Measurements from ENCODE around the gene CENPX.
"Not testable (repeated sequence)": the region's sequence is repeated elsewhere in the genome, so short reads cannot be mapped to it uniquely, and the experiment has no call there.

The CENPX gene

DNA sequence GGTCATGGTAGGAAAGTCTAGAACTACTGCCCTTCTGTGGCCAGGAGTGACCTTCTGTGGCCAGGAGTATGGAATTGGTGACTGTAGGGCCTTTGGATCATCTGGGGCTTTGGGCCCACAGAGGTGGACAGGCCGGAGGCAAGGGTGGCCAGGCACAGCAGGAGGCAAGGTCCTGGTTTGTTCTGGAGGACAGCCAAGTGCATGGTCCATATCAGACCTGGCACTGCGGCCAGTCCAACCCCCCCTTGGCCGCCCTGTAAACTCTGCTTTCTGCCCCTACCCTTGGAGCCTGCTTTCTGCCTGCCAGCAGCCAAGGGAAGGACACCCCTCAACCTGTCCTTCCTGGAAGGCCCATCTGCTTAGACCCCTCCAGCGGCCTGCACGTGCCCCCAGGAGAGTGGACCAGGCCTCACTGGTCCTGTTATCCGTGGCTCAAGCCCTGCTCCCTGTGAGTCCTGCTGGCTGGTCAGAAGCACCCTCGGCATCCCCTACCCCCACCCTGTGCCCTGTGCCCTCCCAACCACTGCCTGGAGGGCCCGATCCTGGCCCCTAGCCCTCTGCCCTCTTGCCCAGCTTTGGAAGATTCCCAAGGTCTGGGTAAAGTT, 17.1 kb upstream of the CENPX start:
- no peak for DNase-seq (ENCODE audit: low read depth)

DNA sequence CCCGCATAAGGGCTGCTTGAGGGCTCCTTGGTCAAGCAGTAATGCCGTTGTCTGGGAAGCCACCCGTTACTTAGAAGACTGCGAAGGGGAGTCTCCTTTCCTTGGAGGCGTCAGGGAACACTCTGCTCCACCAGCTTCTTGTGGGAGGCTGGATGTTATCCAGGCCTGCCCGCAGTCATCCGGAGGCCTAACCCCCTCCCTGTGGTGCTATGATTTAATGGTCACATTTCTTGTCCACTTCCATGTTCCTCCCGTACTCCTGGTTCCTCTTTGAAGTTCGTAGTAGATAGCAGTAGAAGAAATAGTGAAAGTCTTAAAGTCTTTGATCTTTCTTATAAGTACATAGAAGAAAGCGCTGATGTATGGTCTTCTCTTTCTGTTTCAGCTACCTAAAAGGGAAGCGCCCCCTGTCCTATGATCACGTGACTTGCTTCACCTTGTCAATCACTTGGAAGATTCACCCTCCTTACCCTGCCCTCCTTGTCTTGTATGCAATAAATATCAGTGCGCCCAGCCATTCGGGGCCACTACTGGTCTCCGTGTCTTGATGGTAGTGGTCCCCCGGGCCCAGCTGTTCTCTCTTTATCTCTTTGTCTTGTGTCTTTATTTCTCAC, 16.2 kb upstream of the CENPX start:
- DNase-seq (ENCODE audit: low read depth): not testable (repeated sequence)

DNA sequence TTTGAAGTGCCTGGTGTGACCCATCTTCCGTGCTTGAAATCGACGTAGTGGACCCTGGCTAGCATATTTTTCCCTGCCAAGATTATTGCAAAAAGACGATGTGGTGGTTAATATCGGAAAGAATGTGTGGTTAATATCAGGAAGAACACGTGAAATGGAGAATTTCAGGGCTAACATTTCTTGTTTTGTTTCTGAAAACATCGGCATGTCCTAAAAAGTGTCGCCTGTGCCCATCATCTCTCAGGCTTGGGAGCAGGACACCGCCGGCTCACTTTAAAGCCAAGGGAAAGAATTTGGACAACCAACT, 15.2 kb upstream of the CENPX start:
- no peak for DNase-seq (ENCODE audit: low read depth)

DNA sequence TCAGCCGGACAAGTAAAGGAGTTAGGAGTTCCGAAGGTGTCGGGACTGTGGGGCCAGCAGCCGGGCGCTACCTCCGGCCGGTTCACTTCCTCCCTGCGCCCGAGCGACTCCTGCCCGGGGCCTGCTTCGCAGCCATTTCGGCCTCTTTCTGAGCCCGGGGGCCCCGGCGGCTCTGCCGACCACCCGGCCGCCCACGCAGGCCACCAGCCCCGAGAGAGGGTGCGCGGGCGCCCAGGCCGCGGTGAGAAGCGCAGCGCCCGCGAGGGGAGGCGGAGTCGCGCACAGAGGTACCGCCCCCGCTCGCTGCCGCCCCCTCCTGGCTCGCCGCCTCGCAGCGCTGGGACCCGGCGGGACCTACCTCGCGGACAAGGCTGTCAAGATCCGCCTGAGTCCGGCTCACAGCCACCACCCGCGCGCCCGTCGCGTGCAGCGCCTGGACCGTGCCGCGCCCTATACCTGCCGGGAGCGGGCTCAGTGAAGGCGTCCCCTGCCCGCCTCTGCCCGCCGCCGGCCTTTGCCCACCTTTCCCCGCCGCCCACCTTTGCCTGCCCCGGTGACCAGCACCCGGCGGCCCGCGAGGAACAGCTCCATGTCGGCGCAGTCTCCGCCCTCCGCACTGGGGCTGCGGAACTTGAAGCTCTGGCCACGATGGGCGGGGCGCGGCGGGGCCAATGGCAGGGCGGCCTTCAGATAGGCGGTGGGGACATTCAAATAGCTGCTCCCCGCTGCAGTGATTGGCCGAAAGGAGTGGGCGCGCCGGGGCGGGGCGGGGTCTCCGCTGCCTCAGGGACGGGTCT, 14.6 kb upstream of the CENPX start, which contains the start of gene DCXR:
Gene DCXR, minus strand, starts transcription at position 606 of the 797 bp plus-strand sequence. Its CDS starts 15 bp downstream, at position 591.
- peak; percentile 92 for DNase-seq (ENCODE audit: low read depth)

DNA sequence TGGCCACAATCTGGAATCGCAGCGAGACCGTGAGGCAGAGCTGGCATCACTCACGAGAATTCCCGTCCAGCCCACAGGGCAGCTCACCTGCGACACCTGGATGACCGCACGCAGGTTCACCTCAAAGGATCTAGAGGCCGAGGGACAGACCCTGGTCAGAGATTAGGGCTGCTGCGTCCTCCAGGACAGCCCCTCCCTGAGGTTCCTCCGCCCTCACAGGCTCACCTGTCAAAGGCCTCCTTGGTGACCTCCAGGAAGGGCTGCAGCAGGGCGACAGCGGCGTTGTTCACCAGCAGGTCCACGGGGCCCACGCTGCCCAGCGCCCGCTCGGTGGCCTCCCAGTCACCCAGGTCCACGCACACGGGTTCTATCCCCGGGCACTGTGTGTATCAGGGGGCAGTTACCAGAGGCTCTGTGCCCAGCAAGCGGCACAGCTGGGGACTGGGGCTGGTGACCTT, 14.0 kb upstream of the CENPX start:
- no peak for DNase-seq (ENCODE audit: low read depth)

DNA sequence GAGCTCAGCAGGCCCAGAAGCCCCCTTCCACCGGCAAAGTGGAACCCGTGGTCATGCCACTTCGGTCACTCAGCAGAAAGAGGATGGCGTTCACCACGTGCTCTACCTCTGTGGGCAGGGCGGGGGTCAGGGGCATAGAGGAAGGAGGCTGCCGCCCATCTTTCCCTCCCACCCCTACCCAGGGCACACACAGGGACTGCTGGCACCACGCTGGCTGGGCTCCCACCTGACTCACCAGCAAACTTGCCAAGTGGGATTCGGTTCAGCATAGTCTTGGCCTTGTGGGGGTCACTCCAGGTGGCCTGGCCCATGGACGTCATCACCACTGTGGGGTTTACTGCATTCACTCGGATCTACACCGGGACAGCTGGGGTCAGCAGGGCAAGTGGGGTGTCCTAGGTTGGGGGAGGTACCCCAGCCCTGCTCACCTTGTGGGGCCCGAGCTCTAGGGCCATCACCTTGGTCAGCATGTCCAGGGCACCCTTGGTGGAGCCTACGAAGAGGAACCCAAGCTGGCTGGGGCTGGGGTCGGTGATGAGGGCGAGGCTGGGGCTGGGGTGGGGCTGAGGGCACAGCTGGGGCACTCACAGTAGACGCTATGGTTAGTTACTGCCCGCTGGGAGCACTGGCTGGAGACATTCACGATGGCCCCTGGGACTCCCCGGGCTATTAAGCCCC, 13.4 kb upstream of the CENPX start:
- DNase-seq (ENCODE audit: low read depth): no peak

DNA sequence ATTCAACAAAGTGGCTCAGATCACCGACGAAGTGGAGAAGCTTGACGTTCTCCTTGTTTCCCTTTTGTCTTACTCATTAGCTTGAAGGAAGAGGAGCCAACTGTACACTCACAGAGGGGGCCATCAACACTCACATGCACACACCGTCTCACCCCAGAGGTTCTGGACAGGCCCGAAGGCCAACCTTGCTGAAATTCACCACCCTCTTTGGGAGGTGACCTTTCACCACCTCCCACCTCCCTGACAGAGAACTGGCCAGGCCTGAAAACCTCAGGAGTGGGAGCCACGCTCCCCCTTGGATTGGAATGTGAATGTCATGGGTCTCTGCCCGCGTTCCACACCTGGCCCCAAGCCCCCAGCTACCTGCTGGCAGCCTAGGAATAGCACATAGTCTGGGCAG, 12.8 kb upstream of the CENPX start:
- DNase-seq (ENCODE audit: low read depth): no peak

DNA sequence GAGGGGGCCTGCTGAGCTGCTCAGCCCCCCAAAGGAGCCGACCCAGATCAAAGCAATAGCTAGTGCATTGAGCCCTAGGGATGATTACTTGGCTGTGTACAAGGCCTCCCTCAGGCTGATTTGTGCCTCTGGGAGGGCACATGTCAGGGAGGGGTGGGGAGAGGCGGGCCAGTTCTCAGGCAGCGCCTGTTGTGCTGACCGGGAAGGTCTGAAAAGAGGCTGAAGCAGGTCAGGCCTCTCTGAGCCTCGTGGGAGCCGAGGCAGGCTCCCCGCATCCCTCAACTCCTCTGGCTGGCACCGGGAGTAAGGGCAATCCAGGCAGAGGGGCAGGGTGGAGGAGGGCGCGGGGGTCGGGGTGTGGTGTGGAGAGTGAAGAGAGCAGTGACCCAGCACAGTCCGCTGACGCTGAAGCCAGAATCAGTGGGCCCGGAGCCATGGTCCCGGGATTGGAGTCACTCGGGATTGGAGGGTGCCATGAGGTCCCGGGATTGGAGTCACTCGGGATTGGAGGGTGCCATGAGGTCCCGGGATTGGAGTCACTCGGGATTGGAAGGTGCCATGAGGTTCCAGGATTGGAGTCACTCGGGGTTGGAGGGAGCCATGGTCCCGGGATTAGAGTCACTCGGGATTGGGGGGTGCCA, 11.8 kb upstream of the CENPX start:
- DNase-seq (ENCODE audit: low read depth): no peak

DNA sequence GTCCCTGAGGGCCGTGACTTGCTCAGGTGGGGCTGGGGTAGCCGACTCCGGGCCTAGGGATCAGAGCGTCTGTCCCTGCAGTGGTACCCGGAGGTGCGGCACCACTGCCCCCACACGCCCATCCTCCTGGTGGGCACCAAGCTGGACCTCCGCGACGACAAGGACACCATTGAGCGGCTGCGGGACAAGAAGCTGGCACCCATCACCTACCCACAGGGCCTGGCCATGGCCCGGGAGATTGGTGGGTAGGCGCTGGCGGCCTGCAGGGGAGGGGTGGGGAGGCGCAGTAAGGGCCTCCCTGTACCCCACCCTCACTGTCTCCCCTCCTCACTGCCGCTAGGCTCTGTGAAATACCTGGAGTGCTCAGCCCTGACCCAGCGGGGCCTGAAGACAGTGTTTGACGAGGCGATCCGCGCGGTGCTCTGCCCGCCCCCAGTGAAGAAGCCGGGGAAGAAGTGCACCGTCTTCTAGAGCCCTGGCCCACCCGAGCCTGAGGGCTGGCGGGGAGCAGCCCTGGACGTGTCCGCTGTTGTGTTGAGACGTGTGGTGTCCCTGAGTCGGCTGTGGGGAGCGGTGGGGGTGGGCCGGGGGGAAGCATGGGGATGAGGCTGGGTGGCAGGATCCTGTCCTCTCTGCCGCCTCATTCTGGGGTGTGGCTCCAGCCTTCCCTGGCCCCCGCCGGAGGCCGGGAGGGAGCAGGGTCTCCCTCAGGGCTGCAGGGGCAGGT, 10.8 kb upstream of the CENPX start:
- DNase-seq (ENCODE audit: low read depth): no peak

DNA sequence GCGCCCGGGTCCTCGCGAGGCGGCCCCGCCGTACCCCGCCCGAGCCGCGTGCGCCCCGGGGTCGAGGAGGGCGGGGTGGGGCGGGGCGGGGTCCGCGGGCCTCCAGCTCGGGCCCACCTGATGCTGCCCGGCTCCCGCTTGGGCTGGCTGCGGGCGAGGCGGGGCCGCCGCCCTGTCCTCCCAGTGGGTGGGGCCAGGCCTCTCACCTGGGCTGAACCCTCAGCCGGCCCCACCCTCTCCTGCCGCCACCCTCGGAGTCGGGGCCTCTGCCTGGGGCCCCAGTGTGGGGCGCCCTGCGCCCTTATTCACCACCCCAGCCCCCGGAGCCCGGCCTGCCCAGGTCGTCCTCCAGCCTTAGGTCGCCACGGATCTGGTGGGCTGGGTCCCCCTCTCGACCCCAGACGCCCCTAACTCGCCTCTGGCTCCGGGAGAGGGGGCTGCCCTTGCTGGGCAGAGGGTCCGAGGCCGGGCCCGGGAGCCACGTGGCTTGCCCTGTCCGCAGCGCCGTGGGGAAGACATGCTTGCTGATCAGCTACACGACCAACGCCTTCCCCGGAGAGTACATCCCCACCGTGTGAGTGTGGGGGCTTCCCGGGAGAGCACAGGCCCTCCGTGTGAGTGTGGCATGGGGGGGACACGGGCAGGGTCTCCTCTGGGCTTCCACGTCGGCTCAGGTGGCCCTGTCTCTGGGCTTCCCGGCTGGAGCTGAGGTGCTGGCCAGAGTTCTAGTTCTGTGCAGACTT, 9.4 kb upstream of the CENPX start:
- no peak for DNase-seq (ENCODE audit: low read depth)

DNA sequence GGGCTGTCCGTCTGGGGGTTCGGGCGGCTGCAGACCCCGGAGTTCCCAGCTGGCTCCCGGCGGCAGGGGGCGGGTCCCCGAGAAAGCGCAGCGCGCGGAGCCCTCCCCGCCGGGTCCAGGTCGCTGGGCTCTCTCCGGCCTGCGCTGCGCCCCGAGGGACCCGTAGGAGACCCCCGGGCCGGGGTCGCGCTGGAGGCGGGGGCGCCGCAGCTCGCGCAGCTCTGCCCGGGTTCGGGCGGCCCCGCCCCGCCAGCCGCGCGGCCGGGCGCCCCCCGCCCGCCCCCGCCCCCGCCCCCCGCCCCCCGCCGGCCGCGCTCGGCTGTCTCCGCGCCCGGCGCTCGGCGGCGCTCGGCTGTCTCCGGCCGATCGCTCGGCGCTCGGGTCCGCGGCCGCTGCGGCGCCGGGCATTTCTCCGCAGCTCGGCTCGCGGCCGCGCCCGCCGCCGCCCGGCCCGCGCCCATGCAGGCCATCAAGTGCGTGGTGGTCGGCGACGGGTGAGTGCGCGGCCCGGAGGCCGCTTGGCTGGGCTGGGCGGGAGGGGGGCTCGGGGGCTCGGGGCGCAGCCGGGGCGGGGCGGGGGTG, 8.7 kb upstream of the CENPX start, which contains the start of gene RAC3:
Gene RAC3, plus strand, starts transcription at position 376 of the 582 bp plus-strand sequence. Its CDS starts 84 bp downstream, at position 460.
- no peak for DNase-seq (ENCODE audit: low read depth)

DNA sequence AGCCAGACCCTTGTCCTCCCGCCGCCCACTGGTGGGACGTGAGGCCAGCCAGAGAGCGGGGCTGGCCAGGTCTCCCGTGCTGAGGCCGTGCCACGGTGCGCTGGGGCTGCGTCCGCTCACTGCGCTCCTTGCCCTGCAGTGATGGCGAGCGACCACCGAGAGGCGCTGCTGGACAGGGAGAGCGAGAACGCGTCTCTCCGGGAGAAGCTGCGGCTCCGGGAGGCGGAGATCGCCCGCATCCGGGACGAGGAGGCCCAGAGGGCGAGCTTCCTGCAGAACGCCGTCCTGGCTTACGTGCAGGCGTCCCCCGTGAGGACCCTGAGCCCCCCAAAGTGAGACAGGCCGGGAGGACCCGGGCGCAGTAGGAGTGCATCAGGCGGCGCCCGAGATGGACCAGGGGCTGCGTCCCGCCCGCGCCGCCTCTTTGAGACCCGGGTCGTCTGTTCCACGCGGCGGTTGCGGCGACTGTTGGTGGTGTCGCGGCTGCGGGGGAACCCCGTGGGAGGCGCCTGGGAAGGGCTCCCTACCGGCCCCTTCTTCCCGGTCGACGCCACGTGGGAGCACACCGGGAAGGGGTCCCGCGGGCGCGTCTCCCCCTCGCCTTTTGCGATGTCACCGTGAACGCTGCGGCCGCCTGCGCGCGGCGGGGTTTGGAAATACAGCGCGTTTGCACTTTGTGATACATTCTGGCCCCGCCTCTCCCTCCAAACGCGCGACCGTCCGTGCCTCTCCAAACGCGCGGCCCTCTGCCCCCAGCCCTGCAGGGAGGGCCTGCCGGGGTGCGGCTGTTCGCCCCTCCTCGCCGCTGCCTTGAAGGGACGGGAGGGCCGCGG, 8.0 kb upstream of the CENPX start:
- DNase-seq (ENCODE audit: low read depth): peak; percentile 71

DNA sequence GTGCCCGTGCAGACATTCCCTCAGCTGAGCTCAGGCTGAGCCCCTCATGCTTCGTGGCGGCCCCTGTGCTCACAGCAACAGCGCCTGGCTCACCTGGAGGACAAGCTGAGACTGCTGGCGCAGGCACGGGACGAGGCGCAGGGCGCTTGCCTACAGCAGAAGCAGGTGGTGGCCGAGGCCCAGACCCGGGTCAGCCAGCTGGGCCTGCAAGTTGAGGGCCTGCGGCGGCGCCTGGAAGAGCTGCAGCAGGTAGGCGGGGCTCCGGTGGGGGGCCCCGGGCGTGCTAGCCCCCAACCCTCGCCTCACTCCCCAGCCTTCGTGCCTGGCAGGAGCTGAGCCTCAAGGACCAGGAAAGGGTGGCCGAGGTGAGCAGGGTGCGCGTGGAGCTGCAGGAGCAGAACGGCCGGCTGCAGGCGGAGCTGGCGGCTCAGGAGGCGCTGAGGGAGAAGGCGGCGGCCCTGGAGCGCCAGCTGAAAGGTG, 7.4 kb upstream of the CENPX start:
- DNase-seq (ENCODE audit: low read depth): no peak

DNA sequence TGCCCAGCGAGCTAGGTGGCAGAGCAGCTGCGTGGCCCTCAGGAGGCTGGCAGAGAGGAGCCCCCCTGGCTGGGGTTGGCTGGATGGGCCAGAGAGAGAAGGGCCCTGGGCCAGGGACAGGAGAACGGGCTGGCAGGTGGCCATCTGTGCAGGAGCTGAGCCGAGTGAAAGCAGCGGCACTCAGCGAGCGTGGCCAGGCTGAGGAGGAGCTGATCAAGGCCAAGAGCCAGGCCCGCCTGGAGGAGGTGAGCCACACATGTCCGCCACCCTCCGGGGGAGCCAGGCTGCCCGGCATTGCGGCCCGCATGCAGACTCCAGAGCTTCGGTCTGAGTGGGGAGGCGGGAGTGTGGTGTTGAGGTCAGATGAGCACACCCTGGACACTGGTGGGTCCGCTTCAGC, 6.7 kb upstream of the CENPX start:
- no peak for DNase-seq (ENCODE audit: low read depth)

DNA sequence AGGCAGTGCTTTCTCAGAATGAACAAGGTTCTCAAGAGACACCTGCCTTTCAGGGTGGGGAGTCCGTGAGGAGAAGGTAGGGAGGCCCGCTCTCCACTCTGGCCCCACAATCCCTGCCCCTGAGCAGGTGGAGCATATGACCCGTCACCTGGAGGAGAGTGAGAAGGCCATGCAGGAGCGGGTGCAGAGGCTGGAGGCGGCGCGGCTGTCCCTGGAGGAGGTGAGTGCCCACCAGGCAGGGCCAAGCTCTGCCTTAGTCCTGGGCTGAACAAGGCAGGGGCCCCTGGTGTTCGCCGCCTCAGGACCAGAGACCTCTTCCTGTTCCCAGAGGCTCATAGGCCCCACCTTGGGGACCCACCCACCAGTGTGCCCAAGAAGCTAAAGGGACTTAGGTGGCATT, 6.3 kb upstream of the CENPX start:
- no peak for DNase-seq (ENCODE audit: low read depth)

DNA sequence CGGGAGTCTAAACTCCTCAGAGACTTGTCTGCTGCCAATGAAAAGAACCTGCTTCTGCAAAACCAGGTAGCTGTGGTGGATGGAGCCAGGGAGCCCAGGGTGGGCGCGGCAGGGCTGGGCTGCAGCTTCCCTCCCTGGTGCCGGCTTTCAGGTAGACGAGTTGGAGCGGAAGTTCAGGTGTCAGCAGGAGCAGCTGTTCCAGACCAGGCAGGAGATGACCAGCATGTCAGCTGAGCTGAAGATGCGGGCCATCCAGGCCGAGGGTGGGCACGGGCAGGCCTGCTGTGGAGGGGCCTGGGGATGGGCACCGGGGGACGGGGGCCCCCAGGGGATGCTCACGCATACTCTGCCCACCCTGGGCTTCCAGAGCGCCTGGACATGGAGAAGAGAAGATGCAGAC, 5.6 kb upstream of the CENPX start:
- no peak for DNase-seq (ENCODE audit: low read depth)

DNA sequence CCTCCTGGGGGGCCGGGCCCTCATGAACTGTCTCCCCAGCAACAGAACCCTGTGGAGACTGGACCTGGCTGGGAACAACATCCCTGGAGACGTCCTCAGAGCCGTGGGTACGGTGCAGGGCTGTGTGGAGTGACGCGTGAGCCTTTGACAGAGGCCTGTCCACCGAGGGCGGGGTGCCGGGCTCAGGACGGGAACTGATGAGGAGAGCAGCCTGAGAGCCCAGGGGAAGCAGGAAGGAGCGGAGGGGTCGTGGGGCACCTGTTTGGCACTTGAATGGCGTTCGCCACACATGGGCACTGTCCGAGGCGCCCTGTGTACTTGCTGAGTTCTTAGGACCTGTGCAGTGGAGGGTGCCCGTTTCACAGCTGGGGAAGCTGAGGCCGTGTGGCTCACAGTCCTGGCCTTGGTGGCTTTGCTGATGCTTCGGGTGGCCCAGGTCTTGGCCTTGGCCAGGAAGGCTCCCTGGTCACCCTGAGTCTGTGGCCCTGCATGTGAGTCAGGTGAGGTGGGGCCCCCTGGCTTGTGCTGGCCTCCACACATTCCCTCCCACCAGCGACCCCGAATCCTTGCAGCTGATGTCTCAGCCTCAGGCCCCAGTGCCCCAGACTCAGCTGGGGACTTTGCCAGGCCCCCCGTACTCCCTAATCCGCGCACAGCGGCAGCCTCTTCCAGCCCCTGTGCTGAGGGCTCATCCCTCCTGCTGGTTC, 2.9 kb upstream of the CENPX start:
- no peak for DNase-seq (ENCODE audit: low read depth)

DNA sequence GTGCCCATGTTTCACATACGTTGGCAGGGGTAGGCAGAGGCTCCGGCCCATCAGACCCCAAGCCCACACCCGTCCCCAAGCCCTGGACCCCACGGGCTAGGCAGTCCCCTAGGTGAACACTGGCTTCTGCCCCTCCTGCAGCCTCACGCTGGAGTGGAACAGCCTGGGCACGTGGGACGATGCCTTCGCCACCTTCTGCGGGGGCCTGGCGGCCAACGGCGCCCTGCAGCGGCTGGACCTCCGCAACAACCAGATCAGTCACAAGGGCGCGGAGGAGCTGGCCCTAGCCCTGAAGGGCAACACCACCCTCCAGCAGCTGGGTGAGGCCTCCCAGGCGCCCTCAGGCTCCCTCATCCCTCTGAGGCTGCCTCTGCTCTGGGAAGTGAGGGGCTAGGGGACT, 2.2 kb upstream of the CENPX start:
- DNase-seq (ENCODE audit: low read depth): no peak

All from activated gamma-delta T cell treated with anti-CD3 and anti-CD28 coated beads, Interleukin-2, amount 50 U/mL, for 16 hours (primary cell).